ENCODE data around the gene SLC25A40.
"Not testable (repeated sequence)": the region's sequence is repeated elsewhere in the genome, so short reads cannot be mapped to it uniquely, and the experiment has no call there.

Gene SLC25A40

GRCh38 chr7:87833130-87833529 is 43.0 kb downstream of the SLC25A40 start:
- no peak overlapping the region for H3K4me3 ChIP-seq (replicated peaks; ENCODE audit: low read depth, low read length)
- TF ChIP-seq CTCF (IDR thresholded peaks at IDR 0.05; ENCODE audit: low read depth, low read length, missing control alignments): no peak
- DNase-seq (ENCODE audit: extremely low read depth, low read depth): no peak

- no peak overlapping the region for H3K4me3 ChIP-seq (replicated peaks; ENCODE audit: low read depth, low read length)
- DNase-seq (ENCODE audit: extremely low read depth, low read depth): no peak
- no peak for TF ChIP-seq CTCF (IDR thresholded peaks at IDR 0.05; ENCODE audit: low read depth, low read length, missing control alignments)
Observed at GRCh38 chr7:87831097-87831496, 45.1 kb downstream of the SLC25A40 start.

- not testable (repeated sequence) for DNase-seq (ENCODE audit: extremely low read depth, low read depth); H3K4me3 ChIP-seq (replicated peaks; ENCODE audit: low read depth, low read length)
Observed at GRCh38 chr7:87828383-87828782, 47.8 kb downstream of the SLC25A40 start.

- not testable (repeated sequence) for DNase-seq (ENCODE audit: extremely low read depth, low read depth); H3K4me3 ChIP-seq (replicated peaks; ENCODE audit: low read depth, low read length)
Observed at GRCh38 chr7:87825369-87825768, 50.8 kb downstream of the SLC25A40 start.

GRCh38 chr7:87822056-87822455 is 54.1 kb downstream of the SLC25A40 start:
- H3K4me3 ChIP-seq (replicated peaks; ENCODE audit: low read depth, low read length); DNase-seq (ENCODE audit: extremely low read depth, low read depth): not testable (repeated sequence)

- no peak for DNase-seq (ENCODE audit: extremely low read depth, low read depth)
- no peak overlapping the region for H3K4me3 ChIP-seq (replicated peaks; ENCODE audit: low read depth, low read length)
- no peak for TF ChIP-seq CTCF (IDR thresholded peaks at IDR 0.05; ENCODE audit: low read depth, low read length, missing control alignments)
Observed at GRCh38 chr7:87818336-87818735, 57.8 kb downstream of the SLC25A40 start.

GRCh38 chr7:87816389-87816788 is 59.8 kb downstream of the SLC25A40 start:
- TF ChIP-seq CTCF (IDR thresholded peaks at IDR 0.05; ENCODE audit: low read depth, low read length, missing control alignments): no peak
- no peak for DNase-seq (ENCODE audit: extremely low read depth, low read depth)
- no peak overlapping the region for H3K4me3 ChIP-seq (replicated peaks; ENCODE audit: low read depth, low read length)

GRCh38 chr7:87810726-87811125 is 65.4 kb downstream of the SLC25A40 start:
- DNase-seq (ENCODE audit: extremely low read depth, low read depth): no peak
- no peak for TF ChIP-seq CTCF (IDR thresholded peaks at IDR 0.05; ENCODE audit: low read depth, low read length, missing control alignments)
- H3K4me3 ChIP-seq (replicated peaks; ENCODE audit: low read depth, low read length): no peak overlapping the region

- no peak for DNase-seq (ENCODE audit: extremely low read depth, low read depth)
- no peak overlapping the region for H3K4me3 ChIP-seq (replicated peaks; ENCODE audit: low read depth, low read length)
- TF ChIP-seq CTCF (IDR thresholded peaks at IDR 0.05; ENCODE audit: low read depth, low read length, missing control alignments): no peak
Observed at GRCh38 chr7:87810130-87810529, 66.0 kb downstream of the SLC25A40 start.

Measured in HFF-Myc (cell line).